ENCODE results near the gene TBC1D22A.

DNA sequence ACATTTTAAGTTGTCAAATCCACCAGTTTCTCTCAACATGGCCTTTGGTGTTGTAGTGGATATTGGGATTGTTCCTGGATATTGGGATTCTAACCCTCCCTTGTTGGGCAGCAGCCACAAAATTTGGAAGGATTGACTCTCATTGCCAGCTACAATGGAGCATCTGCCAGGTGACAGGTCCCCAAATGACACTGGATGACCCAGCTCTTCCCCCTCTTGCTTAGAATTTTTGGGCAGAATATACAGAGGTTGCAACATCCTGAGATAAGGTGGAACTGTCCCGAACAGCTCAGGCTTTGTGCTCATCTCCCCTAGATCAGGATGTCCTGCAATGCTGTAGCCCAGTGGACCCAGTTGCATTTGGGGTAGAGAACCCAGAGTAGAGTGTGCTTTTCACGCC is 5.3 kb upstream of the TBC1D22A start:
- TF ChIP-seq, protein P1, sequence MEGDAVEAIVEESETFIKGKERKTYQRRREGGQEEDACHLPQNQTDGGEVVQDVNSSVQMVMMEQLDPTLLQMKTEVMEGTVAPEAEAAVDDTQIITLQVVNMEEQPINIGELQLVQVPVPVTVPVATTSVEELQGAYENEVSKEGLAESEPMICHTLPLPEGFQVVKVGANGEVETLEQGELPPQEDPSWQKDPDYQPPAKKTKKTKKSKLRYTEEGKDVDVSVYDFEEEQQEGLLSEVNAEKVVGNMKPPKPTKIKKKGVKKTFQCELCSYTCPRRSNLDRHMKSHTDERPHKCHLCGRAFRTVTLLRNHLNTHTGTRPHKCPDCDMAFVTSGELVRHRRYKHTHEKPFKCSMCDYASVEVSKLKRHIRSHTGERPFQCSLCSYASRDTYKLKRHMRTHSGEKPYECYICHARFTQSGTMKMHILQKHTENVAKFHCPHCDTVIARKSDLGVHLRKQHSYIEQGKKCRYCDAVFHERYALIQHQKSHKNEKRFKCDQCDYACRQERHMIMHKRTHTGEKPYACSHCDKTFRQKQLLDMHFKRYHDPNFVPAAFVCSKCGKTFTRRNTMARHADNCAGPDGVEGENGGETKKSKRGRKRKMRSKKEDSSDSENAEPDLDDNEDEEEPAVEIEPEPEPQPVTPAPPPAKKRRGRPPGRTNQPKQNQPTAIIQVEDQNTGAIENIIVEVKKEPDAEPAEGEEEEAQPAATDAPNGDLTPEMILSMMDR (IDR thresholded peaks at IDR 0.05) = no peak
- TF ChIP-seq EZH2 (IDR thresholded peaks at IDR 0.05) (no peak), EZH2phosphoT487 (IDR thresholded peaks at IDR 0.05) (no peak)

All from neural progenitor cell (in vitro differentiated cells).